Liver (tissue), 9 donors: ENCODE data around the gene KBTBD13. TPM values are rescaled to one million over a fixed set of nuclear protein-coding genes. Genes with fewer than 3 reads are reported as not detected.

Experiments used
- DNase-seq: peaks from one replicate; pipeline ENCODE4 v3.0.0-alpha.2; 2017; ENCODE audit warnings: low spot score
- H3K27ac ChIP-seq, 2 donors: one replicate each; pipeline ENCODE4 v1.7.0; 2013; ENCODE audit warnings: inconsistent platforms in 2 of 2, low read length in 2 of 2, control low read depth in 1 of 2, low read depth in 1 of 2, mild to moderate bottlenecking in 1 of 2
- H3K27me3 ChIP-seq, 4 donors: one replicate each; pipeline versions ENCODE4 v1.6.1 to v1.7.0; 2013; ENCODE audit warnings: low read length in 3 of 4, inconsistent platforms in 1 of 4, mild to moderate bottlenecking in 1 of 4, moderate library complexity in 1 of 4; ENCODE audit not compliant: control insufficient read depth in 4 of 4, insufficient read depth in 4 of 4
- H3K36me3 ChIP-seq, 4 donors: one replicate each; pipeline versions ENCODE4 v1.6.1 to v1.7.0; 2013; ENCODE audit warnings: low read length in 3 of 4, mild to moderate bottlenecking in 3 of 4, low read depth in 1 of 4, moderate library complexity in 1 of 4; ENCODE audit not compliant: control insufficient read depth in 4 of 4, insufficient read depth in 3 of 4
- H3K4me1 ChIP-seq, 4 donors: one replicate each; pipeline versions ENCODE4 v1.6.1 to v1.7.0; 2013; ENCODE audit warnings: low read length in 3 of 4, mild to moderate bottlenecking in 3 of 4, moderate library complexity in 1 of 4; ENCODE audit not compliant: control insufficient read depth in 4 of 4, insufficient read depth in 4 of 4
- H3K4me3 ChIP-seq, 3 donors: one replicate each; pipeline versions ENCODE4 v1.6.1 to v1.7.0; 2013; ENCODE audit warnings: low read length in 3 of 3, control low read depth in 1 of 3, low read depth in 1 of 3, mild to moderate bottlenecking in 1 of 3
- H3K9ac ChIP-seq, 2 donors: one replicate each; pipeline ENCODE4 v1.7.0; 2013; ENCODE audit warnings: low read length in 2 of 2, mild to moderate bottlenecking in 2 of 2, moderate library complexity in 2 of 2, control low read depth in 1 of 2, low read depth in 1 of 2
- H3K9me3 ChIP-seq, 4 donors: one replicate each; pipeline versions ENCODE4 v1.6.1 to v1.7.0; 2013; ENCODE audit warnings: low read length in 3 of 4; ENCODE audit not compliant: control insufficient read depth in 4 of 4
- EGR1 ChIP-seq, 2 donors: IDR thresholded peaks; 2 replicates each; pipeline ENCODE4 v1.6.1; 2016 to 2018; ENCODE audit warnings: antibody characterized with exemption in 2 of 2, low read depth in 2 of 2
- FOXA1 ChIP-seq: IDR thresholded peaks from 2 replicates; pipeline ENCODE4 v1.6.1; 2016; ENCODE audit warnings: antibody characterized with exemption
- FOXA2 ChIP-seq: IDR thresholded peaks from 2 replicates; pipeline ENCODE4 v1.6.1; 2016; ENCODE audit warnings: antibody characterized with exemption
- HNF4A ChIP-seq, 2 donors: conservative IDR thresholded peaks; 2 replicates each; pipeline ENCODE4 v1.6.1; 2016; ENCODE audit warnings: antibody characterized with exemption in 2 of 2, mild to moderate bottlenecking in 2 of 2
- HNF4G ChIP-seq: IDR thresholded peaks from 2 replicates; pipeline ENCODE4 v1.6.1; 2016; ENCODE audit warnings: antibody characterized with exemption
- JUND ChIP-seq, 2 donors: IDR thresholded peaks; 2 replicates each; pipeline ENCODE4 v1.6.1; 2016; ENCODE audit warnings: antibody characterized with exemption in 2 of 2
- NR2F2 ChIP-seq: IDR thresholded peaks from 2 replicates; pipeline ENCODE4 v1.6.1; 2016; ENCODE audit warnings: antibody characterized with exemption
- RAD21 ChIP-seq, 2 donors: IDR thresholded peaks; 2 replicates each; pipeline ENCODE4 v1.6.1; 2016; ENCODE audit warnings: antibody characterized with exemption in 2 of 2, mild to moderate bottlenecking in 2 of 2
- RXRA ChIP-seq, 2 donors: IDR thresholded peaks; 2 replicates each; pipeline ENCODE4 v1.6.1; 2017 to 2018; ENCODE audit warnings: antibody characterized with exemption in 2 of 2, mild to moderate bottlenecking in 1 of 2
- SP1 ChIP-seq: IDR thresholded peaks from 2 replicates; pipeline ENCODE4 v1.6.1; 2018; ENCODE audit warnings: antibody characterized with exemption, mild to moderate bottlenecking
- TAF1 ChIP-seq: conservative IDR thresholded peaks from 2 replicates; pipeline ENCODE4 v1.6.1; 2016; ENCODE audit warnings: antibody characterized with exemption, mild to moderate bottlenecking
- YY1 ChIP-seq: IDR thresholded peaks from 2 replicates; pipeline ENCODE4 v1.6.1; 2016; ENCODE audit warnings: antibody characterized with exemption, mild to moderate bottlenecking
- ZBTB33 ChIP-seq: IDR thresholded peaks from 2 replicates; pipeline ENCODE4 v1.6.1; 2016; ENCODE audit warnings: antibody characterized with exemption
- WGBS: extraction: QIAGEN DNeasy Blood & Tissue Kit; methylation state at CpG from one replicate; pipeline ENCODE4 v1.1.7; 2013; 5-methylcytosine and 5-hydroxymethylcytosine counted together
- polyA plus RNA-seq, 2 donors: library from polyadenylated mRNA; stranded (reverse) in 1 of 2; unstranded in 1 of 2; fragments of 200-250 nt in 1 of 2; fragments of >200 nt in 1 of 2; fragmentation: Nextera tagmentation in 1 of 2; extraction: Ambion mirVana in 1 of 2; gene quantifications; one replicate each; pipeline versions ENCODE4 v1.2.1 to v1.2.3, GENCODE V29; 2013 to 2015
- total RNA-seq, 2 donors: library from RNA; depleted of rRNA; stranded (reverse); fragments of >200 nt; gene quantifications; one replicate each; pipeline ENCODE4 v1.2.3, GENCODE V29; 2014
- TF ChIP-seq, protein P1 (sequence below): fragments of 150-350 bp; IDR thresholded peaks from 2 replicates; pipeline ENCODE4 v1.5.1; 2017; ENCODE audit warnings: improper control_type of control experiment, low read depth, low read length; ENCODE audit not compliant: missing input control
- TF ChIP-seq, protein P2 (sequence below): IDR thresholded peaks from 2 replicates; pipeline ENCODE4 v1.6.1; 2016; ENCODE audit warnings: antibody characterized with exemption
- TF ChIP-seq, protein P3 (sequence below): IDR thresholded peaks from 2 replicates; pipeline ENCODE4 v1.6.1; 2016; ENCODE audit warnings: antibody characterized with exemption
- TF ChIP-seq, protein P4 (sequence below): IDR thresholded peaks from 2 replicates; pipeline ENCODE4 v1.6.1; 2016; ENCODE audit warnings: antibody characterized with exemption, mild to moderate bottlenecking
- donor health status: healthy.
- donor health status: healthy.
- donor health status: healthy.
- donor health status: healthy.
- donor health status: healthy.

KBTBD13 gene
- total and polyA plus RNA-seq, 4 donors: not detected

- TF ChIP-seq, protein P1, sequence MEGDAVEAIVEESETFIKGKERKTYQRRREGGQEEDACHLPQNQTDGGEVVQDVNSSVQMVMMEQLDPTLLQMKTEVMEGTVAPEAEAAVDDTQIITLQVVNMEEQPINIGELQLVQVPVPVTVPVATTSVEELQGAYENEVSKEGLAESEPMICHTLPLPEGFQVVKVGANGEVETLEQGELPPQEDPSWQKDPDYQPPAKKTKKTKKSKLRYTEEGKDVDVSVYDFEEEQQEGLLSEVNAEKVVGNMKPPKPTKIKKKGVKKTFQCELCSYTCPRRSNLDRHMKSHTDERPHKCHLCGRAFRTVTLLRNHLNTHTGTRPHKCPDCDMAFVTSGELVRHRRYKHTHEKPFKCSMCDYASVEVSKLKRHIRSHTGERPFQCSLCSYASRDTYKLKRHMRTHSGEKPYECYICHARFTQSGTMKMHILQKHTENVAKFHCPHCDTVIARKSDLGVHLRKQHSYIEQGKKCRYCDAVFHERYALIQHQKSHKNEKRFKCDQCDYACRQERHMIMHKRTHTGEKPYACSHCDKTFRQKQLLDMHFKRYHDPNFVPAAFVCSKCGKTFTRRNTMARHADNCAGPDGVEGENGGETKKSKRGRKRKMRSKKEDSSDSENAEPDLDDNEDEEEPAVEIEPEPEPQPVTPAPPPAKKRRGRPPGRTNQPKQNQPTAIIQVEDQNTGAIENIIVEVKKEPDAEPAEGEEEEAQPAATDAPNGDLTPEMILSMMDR: no peak
- TF ChIP-seq, protein P2, sequence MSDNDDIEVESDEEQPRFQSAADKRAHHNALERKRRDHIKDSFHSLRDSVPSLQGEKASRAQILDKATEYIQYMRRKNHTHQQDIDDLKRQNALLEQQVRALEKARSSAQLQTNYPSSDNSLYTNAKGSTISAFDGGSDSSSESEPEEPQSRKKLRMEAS: peak; percentile 84
- TF ChIP-seq FOXA2 (no peak), HNF4G (no peak), TAF1 (no peak), SP1 (peak; percentile 86), RXRA (IDR thresholded peaks at IDR 0.05) (peak; percentile 98 to 99)
Measured at GRCh38 chr15:65055201-65055870, 21.2 kb upstream of the KBTBD13 start (continued).

DNA sequence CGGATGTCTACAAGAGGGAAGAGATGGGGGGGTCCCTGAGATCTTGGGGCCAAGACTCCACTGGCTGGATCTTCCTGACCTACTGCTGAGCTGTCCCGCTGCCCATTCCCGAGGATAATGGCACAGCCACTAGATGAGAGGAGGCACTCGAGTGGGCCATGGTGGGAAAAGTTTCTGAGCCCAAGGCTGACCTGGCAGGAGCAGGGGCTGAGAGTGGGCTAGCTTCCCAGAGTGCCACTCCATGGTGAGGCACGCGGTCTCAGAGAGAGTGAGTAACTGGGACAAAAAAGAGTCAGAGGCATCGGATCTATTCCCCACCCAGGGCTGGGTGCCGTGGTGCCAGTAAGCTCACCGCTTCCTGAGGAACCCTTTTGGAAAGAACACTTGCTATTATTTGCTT is 20.4 kb upstream of the KBTBD13 start:
- Histone ChIP-seq H3K27ac (no peak overlapping the region), H3K4me1 (peaks cover 0 to 11% (median 10%) of the 10 kb centered on the region in 4 donors), H3K9ac (no peak overlapping the region), H3K9me3 (no peaks in the 10 kb centered on the region), H3K4me3 (no peak overlapping the region), H3K36me3 (no peaks in the 10 kb centered on the region), H3K27me3 (no peaks in the 10 kb centered on the region)
- no peak for DNase-seq
- TF ChIP-seq ZBTB33: no peak
- no peak for TF ChIP-seq NR2F2
- TF ChIP-seq YY1: no peak
- no peak for TF ChIP-seq EGR1 (IDR thresholded peaks at IDR 0.05; ENCODE audit: low read depth in 2 of 2)
- no peak for TF ChIP-seq SP1
- TF ChIP-seq RAD21 (IDR thresholded peaks at IDR 0.05): no peak
- no peak for TF ChIP-seq HNF4A (conservative IDR thresholded peaks at IDR 0.05)
- TF ChIP-seq, protein P3, sequence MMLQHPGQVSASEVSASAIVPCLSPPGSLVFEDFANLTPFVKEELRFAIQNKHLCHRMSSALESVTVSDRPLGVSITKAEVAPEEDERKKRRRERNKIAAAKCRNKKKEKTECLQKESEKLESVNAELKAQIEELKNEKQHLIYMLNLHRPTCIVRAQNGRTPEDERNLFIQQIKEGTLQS: no peak
- TF ChIP-seq JUND (IDR thresholded peaks at IDR 0.05): no peak
- TF ChIP-seq, protein P4, sequence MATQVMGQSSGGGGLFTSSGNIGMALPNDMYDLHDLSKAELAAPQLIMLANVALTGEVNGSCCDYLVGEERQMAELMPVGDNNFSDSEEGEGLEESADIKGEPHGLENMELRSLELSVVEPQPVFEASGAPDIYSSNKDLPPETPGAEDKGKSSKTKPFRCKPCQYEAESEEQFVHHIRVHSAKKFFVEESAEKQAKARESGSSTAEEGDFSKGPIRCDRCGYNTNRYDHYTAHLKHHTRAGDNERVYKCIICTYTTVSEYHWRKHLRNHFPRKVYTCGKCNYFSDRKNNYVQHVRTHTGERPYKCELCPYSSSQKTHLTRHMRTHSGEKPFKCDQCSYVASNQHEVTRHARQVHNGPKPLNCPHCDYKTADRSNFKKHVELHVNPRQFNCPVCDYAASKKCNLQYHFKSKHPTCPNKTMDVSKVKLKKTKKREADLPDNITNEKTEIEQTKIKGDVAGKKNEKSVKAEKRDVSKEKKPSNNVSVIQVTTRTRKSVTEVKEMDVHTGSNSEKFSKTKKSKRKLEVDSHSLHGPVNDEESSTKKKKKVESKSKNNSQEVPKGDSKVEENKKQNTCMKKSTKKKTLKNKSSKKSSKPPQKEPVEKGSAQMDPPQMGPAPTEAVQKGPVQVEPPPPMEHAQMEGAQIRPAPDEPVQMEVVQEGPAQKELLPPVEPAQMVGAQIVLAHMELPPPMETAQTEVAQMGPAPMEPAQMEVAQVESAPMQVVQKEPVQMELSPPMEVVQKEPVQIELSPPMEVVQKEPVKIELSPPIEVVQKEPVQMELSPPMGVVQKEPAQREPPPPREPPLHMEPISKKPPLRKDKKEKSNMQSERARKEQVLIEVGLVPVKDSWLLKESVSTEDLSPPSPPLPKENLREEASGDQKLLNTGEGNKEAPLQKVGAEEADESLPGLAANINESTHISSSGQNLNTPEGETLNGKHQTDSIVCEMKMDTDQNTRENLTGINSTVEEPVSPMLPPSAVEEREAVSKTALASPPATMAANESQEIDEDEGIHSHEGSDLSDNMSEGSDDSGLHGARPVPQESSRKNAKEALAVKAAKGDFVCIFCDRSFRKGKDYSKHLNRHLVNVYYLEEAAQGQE: no peak
- TF ChIP-seq TAF1: no peak
- TF ChIP-seq FOXA1: no peak
- TF ChIP-seq RXRA (IDR thresholded peaks at IDR 0.05): no peak
- TF ChIP-seq, protein P1: no peak
- WGBS: 90% methylated on average over 9 of the region's 9 CpGs
